ENCODE measurements around the gene PARD6A. TPM values are rescaled to one million over a fixed set of nuclear protein-coding genes. Genes with fewer than 3 reads are reported as not detected.

PARD6A gene
- polyA plus RNA-seq, 1 donor (not counting 4 experiments of a cell fraction or from before 2014, with no cell fraction given): 0.20 TPM

DNA sequence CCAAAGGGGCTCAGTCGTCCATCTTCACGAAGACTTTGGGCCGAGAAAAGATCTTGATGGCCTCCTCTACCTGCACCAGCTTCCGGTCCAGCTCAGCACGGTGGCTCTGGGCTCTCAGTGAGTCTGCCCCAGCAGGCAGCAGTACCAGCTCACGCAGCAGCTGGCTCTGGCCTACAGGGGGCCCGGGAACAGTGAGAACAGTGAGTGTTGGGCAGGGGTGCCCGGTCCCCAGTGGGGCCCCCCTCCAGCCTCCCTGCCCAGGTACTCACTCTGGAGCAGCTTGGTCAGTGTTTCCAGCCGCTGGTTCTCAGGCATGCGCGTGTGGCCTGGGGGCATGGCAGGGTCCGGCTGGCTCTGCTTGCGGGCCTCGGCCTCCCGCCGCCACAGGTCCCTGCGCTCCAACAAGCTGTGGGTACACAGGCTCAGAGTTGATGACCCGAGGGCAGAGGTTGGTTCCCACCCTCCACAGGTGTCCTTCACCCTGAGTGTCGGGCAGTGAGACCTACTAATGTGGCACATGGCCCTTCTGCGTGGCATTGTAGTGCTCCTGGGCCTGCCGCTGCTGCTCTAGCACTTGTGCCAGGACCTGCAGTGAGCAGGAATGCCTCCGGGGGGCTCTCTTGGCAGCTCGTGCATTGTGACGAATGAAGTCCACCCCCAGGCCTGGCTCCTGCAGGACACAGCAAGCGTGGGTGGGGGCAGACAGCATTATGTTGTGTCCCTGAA, 2.6 kb downstream of the PARD6A start:
- Histone ChIP-seq H3K9me1 (ENCODE audit: control insufficient read depth, extremely low read depth, insufficient read depth, low read length) (no peaks in the 10 kb centered on the region), H2AFZ (ENCODE audit: control insufficient read depth, low read length) (no peak overlapping the region), H3K27ac (ENCODE audit: control insufficient read depth, insufficient read depth, low read length) (no peak overlapping the region), H3K4me3 (ENCODE audit: control insufficient read depth in 2 of 3, extremely low read depth in 1 of 3, insufficient read depth in 2 of 3, low read depth in 1 of 3, low read length in 3 of 3) (no peak overlapping the region), H3K4me1 (ENCODE audit: control insufficient read depth, extremely low read depth, insufficient read depth, low read length) (peaks cover 20% of the 10 kb centered on the region), H3K36me3 (ENCODE audit: control insufficient read depth in 2 of 2, extremely low read depth in 1 of 2, insufficient read depth in 2 of 2, low read length in 2 of 2) (peaks cover 1 to 9% of the 10 kb centered on the region in 2 experiments), H3K27me3 (ENCODE audit: control insufficient read depth, extremely low read depth, insufficient read depth, low read length) (no peaks in the 10 kb centered on the region), H3K4me2 (ENCODE audit: control insufficient read depth, extremely low read depth, insufficient read depth, low read depth, low read length) (no peak overlapping the region), H3K79me2 (ENCODE audit: control insufficient read depth, insufficient read depth, low read length) (peaks cover 12% of the 10 kb centered on the region), H3K9ac (ENCODE audit: control insufficient read depth, extremely low read depth, insufficient read depth, low read length) (no peak overlapping the region), H4K20me1 (ENCODE audit: control insufficient read depth, extremely low read depth, insufficient read depth, low read length) (no peaks in the 10 kb centered on the region), H3K9me3 (ENCODE audit: control insufficient read depth, low read depth, low read length) (no peaks in the 10 kb centered on the region)
- FAIRE-seq: no peak
- no peak for TF ChIP-seq EZH2 (IDR thresholded peaks at IDR 0.05; ENCODE audit: low read length)
- TF ChIP-seq, protein P1, sequence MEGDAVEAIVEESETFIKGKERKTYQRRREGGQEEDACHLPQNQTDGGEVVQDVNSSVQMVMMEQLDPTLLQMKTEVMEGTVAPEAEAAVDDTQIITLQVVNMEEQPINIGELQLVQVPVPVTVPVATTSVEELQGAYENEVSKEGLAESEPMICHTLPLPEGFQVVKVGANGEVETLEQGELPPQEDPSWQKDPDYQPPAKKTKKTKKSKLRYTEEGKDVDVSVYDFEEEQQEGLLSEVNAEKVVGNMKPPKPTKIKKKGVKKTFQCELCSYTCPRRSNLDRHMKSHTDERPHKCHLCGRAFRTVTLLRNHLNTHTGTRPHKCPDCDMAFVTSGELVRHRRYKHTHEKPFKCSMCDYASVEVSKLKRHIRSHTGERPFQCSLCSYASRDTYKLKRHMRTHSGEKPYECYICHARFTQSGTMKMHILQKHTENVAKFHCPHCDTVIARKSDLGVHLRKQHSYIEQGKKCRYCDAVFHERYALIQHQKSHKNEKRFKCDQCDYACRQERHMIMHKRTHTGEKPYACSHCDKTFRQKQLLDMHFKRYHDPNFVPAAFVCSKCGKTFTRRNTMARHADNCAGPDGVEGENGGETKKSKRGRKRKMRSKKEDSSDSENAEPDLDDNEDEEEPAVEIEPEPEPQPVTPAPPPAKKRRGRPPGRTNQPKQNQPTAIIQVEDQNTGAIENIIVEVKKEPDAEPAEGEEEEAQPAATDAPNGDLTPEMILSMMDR (optimal IDR thresholded peaks at IDR 0.05 in 1 of 3, IDR thresholded peaks at IDR 0.05 in 1 of 3, conservative IDR thresholded peaks at IDR 0.05 in 1 of 3; ENCODE audit: extremely low read depth in 1 of 3, insufficient read depth in 2 of 3, low read length in 3 of 3): peak in 1 of 3 experiments; percentile 25
- DNase-seq (ENCODE audit: low read depth, low spot score): no peak
- dilution Hi-C loops (cut with MboI; ENCODE audit: extremely low pct_ligation_motif_present, low sequenced_read_pairs): no loop called here

DNA sequence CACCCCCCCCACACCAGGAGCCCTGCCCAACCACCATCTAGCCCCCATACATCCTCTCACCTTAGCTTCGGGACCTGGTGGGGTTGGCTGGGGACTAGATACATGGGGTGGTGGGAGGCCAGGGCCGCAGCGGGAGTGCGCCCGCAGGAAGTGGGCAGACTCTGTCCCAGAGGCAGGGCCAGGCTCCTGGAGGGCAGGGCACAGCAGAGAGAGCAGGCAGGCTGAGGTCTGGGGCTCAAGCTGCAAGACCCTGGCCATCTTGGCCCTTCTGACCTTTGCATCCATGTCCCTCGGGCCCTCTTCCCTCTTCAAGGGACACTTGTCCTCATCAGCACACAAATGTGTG, 3.1 kb downstream of the PARD6A start:
- H3K27me3 ChIP-seq (ENCODE audit: control insufficient read depth, extremely low read depth, insufficient read depth, low read length): no peaks in the 10 kb centered on the region
- H3K27ac ChIP-seq (ENCODE audit: control insufficient read depth, insufficient read depth, low read length): no peak overlapping the region
- no peak overlapping the region for H3K4me3 ChIP-seq (ENCODE audit: control insufficient read depth in 2 of 3, extremely low read depth in 1 of 3, insufficient read depth in 2 of 3, low read depth in 1 of 3, low read length in 3 of 3)
- H3K36me3 ChIP-seq (ENCODE audit: control insufficient read depth in 2 of 2, extremely low read depth in 1 of 2, insufficient read depth in 2 of 2, low read length in 2 of 2): peaks cover 1 to 6% of the 10 kb centered on the region in 2 experiments
- dilution Hi-C loops (cut with MboI; ENCODE audit: extremely low pct_ligation_motif_present, low sequenced_read_pairs): no loop called here
- TF ChIP-seq, protein P1 (optimal IDR thresholded peaks at IDR 0.05 in 1 of 3, IDR thresholded peaks at IDR 0.05 in 1 of 3, conservative IDR thresholded peaks at IDR 0.05 in 1 of 3; ENCODE audit: extremely low read depth in 1 of 3, insufficient read depth in 2 of 3, low read length in 3 of 3): no peak
- no peak for TF ChIP-seq EZH2 (IDR thresholded peaks at IDR 0.05; ENCODE audit: low read length)
- H4K20me1 ChIP-seq (ENCODE audit: control insufficient read depth, extremely low read depth, insufficient read depth, low read length): no peaks in the 10 kb centered on the region
- H3K9ac ChIP-seq (ENCODE audit: control insufficient read depth, extremely low read depth, insufficient read depth, low read length): no peak overlapping the region
- no peaks in the 10 kb centered on the region for H3K9me1 ChIP-seq (ENCODE audit: control insufficient read depth, extremely low read depth, insufficient read depth, low read length)
- FAIRE-seq: no peak
- peaks cover 19% of the 10 kb centered on the region for H3K4me1 ChIP-seq (ENCODE audit: control insufficient read depth, extremely low read depth, insufficient read depth, low read length)
- H3K79me2 ChIP-seq (ENCODE audit: control insufficient read depth, insufficient read depth, low read length): peaks cover 10% of the 10 kb centered on the region
- H2AFZ ChIP-seq (ENCODE audit: control insufficient read depth, low read length): no peak overlapping the region
- no peak for DNase-seq (ENCODE audit: low read depth, low spot score)
- H3K9me3 ChIP-seq (ENCODE audit: control insufficient read depth, low read depth, low read length): no peaks in the 10 kb centered on the region
- H3K4me2 ChIP-seq (ENCODE audit: control insufficient read depth, extremely low read depth, insufficient read depth, low read depth, low read length): no peak overlapping the region

All from keratinocyte (primary cell).